Body of pancreas (tissue), 4 donors: ENCODE measurements around the gene ATP6V1B1. TPM values are rescaled to one million over a fixed set of nuclear protein-coding genes. Genes with fewer than 3 reads are reported as not detected.

Experiments
- ATAC-seq: fragments of 150-250 bp; one replicate; pipeline ENCODE4 v1.9.1; 2016
- DNase-seq, 4 donors: peaks; one replicate each; pipeline ENCODE4 v3.0.0-alpha.2; 2019
- H3K27ac ChIP-seq, 4 donors: fragments of 200-600 bp; sonication (generic); 1 replicate in 3 of 4; 2 replicates in 1 of 4; pipeline versions ENCODE4 v1.5.1 to v1.6.1; 2016 to 2019; ENCODE audit warnings: mild to moderate bottlenecking in 1 of 4, mixed read lengths in 1 of 4, moderate library complexity in 1 of 4
- H3K27me3 ChIP-seq, 2 donors: fragments of 200-600 bp; sonication (generic); one replicate each; pipeline ENCODE4 v1.6.0; 2016; ENCODE audit warnings: mild to moderate bottlenecking in 1 of 2
- H3K36me3 ChIP-seq, 2 donors: fragments of 200-600 bp; sonication (generic); replicated peaks in 1 of 2; 2 replicates each; pipeline ENCODE4 v1.5.1; 2016; ENCODE audit warnings: low read depth in 2 of 2; ENCODE audit not compliant: insufficient read depth in 1 of 2
- H3K4me1 ChIP-seq: fragments of 200-600 bp; sonication (generic); one replicate; pipeline ENCODE4 v1.6.0; 2016
- H3K4me3 ChIP-seq, 2 donors: fragments of 200-600 bp; sonication (generic); 1 replicate in 1 of 2; 2 replicates in 1 of 2; pipeline ENCODE4 v1.5.1; 2016 to 2019
- H3K9me3 ChIP-seq, 3 donors: fragments of 200-600 bp; sonication (generic); 1 replicate in 2 of 3; 2 replicates in 1 of 3; pipeline ENCODE4 v1.5.1; 2016
- POLR2A ChIP-seq, 3 donors: fragments of 450-650 bp; IDR thresholded peaks; one replicate each; pipeline ENCODE4 v1.6.1; 2016; ENCODE audit warnings: antibody characterized with exemption in 3 of 3, mild to moderate bottlenecking in 2 of 3
- WGBS, 2 donors: methylation state at CpG; one replicate each; pipeline ENCODE4 v1.1.5; 2017; 5-methylcytosine and 5-hydroxymethylcytosine counted together
- intact Hi-C: fragments of 100-400 bp; cut with DNase I; formaldehyde crosslinking; loops from one replicate; pipeline ENCODE4 v1.15.1; 2023
- total RNA-seq, 2 donors: library from RNA; depleted of rRNA; stranded (reverse); fragments of >200 nt; gene quantifications; one replicate each; pipeline ENCODE4 v1.1.0, GENCODE V29; 2016
- TF ChIP-seq, protein P1 (sequence below), 7 experiments: fragments of 450-650 bp in 4 of 7; fragments of 200-600 bp in 3 of 7; sonication (generic) in 3 of 7; IDR thresholded peaks; one replicate each; pipeline ENCODE4 v1.5.1; 2016 to 2019; ENCODE audit warnings: antibody characterized with exemption in 7 of 7

ATP6V1B1 gene
- total RNA-seq, 2 donors from 2014 or later: 9.9 to 17.9 TPM

DNA sequence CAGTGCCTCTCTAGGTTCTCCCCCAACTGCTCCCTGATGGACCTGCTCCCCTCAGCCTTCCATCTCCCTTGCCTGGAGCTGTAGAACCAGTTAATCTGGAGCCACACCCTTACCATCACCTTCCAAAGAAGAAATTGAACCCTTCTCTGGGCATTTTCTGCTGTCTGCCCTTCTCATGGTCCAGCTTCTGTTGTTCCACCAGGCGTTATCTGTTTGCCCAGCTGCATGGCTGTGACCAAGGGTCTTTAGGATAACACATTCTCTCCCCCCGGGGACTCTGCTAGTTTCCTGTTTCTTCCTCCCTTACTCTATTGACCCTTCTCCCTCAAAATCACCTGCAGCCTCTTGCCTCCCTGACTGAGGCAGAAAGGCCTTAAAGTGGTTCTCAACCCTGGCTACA is 39.5 kb downstream of the ATP6V1B1 start:
- DNase-seq (no peak), ATAC-seq (no peak)
- TF ChIP-seq, protein P1, sequence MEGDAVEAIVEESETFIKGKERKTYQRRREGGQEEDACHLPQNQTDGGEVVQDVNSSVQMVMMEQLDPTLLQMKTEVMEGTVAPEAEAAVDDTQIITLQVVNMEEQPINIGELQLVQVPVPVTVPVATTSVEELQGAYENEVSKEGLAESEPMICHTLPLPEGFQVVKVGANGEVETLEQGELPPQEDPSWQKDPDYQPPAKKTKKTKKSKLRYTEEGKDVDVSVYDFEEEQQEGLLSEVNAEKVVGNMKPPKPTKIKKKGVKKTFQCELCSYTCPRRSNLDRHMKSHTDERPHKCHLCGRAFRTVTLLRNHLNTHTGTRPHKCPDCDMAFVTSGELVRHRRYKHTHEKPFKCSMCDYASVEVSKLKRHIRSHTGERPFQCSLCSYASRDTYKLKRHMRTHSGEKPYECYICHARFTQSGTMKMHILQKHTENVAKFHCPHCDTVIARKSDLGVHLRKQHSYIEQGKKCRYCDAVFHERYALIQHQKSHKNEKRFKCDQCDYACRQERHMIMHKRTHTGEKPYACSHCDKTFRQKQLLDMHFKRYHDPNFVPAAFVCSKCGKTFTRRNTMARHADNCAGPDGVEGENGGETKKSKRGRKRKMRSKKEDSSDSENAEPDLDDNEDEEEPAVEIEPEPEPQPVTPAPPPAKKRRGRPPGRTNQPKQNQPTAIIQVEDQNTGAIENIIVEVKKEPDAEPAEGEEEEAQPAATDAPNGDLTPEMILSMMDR (IDR thresholded peaks at IDR 0.05): no peak
- no peak for TF ChIP-seq POLR2A (IDR thresholded peaks at IDR 0.05)
- intact Hi-C loops: no loop called here
- H3K9me3 ChIP-seq: no peaks in the 10 kb centered on the region
- no peak overlapping the region for H3K27ac ChIP-seq
- H3K4me3 ChIP-seq: no peak overlapping the region
- H3K27me3 ChIP-seq: no peaks in the 10 kb centered on the region
- peaks cover 26% of the 10 kb centered on the region for H3K4me1 ChIP-seq
- H3K36me3 ChIP-seq: no peaks in the 10 kb centered on the region
- 55 to 66% methylated on average over 2 of the region's 2 CpGs for WGBS, 2 donors

GRCh38 chr2:70977605-70978205 is 42.0 kb downstream of the ATP6V1B1 start:
- 22 to 23% methylated on average over 14 of the region's 14 CpGs for WGBS, 2 donors
- Histone ChIP-seq H3K36me3 (no peaks in the 10 kb centered on the region), H3K4me1 (peaks cover 26% of the 10 kb centered on the region), H3K4me3 (no peak overlapping the region), H3K27me3 (no peaks in the 10 kb centered on the region), H3K9me3 (no peaks in the 10 kb centered on the region), H3K27ac (peak overlapping the region; percentile 86 to 92 (median 90))
- DNase-seq (peak in 3 of 4 donors; percentile 43 to 50 (median 45)), ATAC-seq (peak; percentile 20)
- intact Hi-C loops: no loop called here
- TF ChIP-seq POLR2A (IDR thresholded peaks at IDR 0.05): no peak
- TF ChIP-seq, protein P1 (IDR thresholded peaks at IDR 0.05): no peak

GRCh38 chr2:70978341-70979179 is 42.9 kb downstream of the ATP6V1B1 start, which contains the start of gene ANKRD53:
Gene ANKRD53, plus strand, starts transcription at chr2:70978630. Its CDS starts 16 bp downstream, at chr2:70978646.
- ATAC-seq: peak; percentile 73

DNA sequence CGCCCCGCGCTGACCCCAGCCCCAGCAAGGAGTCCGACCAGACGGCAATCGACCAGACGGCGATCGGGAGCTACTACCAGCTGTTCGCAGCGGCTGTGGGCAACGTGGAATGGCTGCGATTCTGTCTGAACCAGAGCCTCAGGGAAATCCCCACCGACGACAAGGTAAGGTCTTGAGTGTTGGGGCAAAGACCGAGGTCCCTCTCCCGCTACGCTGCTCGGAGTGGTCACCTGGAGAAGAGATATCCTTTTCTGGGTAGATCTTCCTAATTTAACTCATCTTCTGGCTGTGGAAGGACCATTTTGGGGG is 43.4 kb downstream of the ATP6V1B1 start:
- H3K27me3 ChIP-seq: no peaks in the 10 kb centered on the region
- H3K4me1 ChIP-seq: peaks cover 26% of the 10 kb centered on the region
- peak overlapping the region; percentile 86 to 92 (median 90) for H3K27ac ChIP-seq
- TF ChIP-seq, protein P1 (IDR thresholded peaks at IDR 0.05): no peak
- peak in 1 of 3 donors; percentile 2 for TF ChIP-seq POLR2A (IDR thresholded peaks at IDR 0.05)
- WGBS, 2 donors: 14 to 100% methylated on average over 1 to 19 of the region's 19 CpGs
- peak overlapping the region; percentile 35 to 52 for H3K4me3 ChIP-seq
- H3K9me3 ChIP-seq: no peaks in the 10 kb centered on the region
- ATAC-seq (peak; percentile 19), DNase-seq (no peak)
- intact Hi-C loops: no loop called here
- no peaks in the 10 kb centered on the region for H3K36me3 ChIP-seq

More at GRCh38 chr2:70978341-70979179, 42.9 kb downstream of the ATP6V1B1 start, which contains the start of gene ANKRD53:
- peak within 1 kb of the TSS; percentile 86 to 92 (median 90) for H3K27ac ChIP-seq
- no peaks in the 10 kb centered on the region for H3K27me3 ChIP-seq
- intact Hi-C loops: no loop called here
- peaks cover 26% of the 10 kb centered on the region for H3K4me1 ChIP-seq
- no peaks in the 10 kb centered on the region for H3K9me3 ChIP-seq
- WGBS, 2 donors: 2 to 4% methylated on average over 6 to 67 of the region's 67 CpGs
- H3K36me3 ChIP-seq: no peaks in the 10 kb centered on the region
- DNase-seq: peak; percentile 71 to 85 (median 80)
- peak within 1 kb of the TSS; percentile 35 to 52 for H3K4me3 ChIP-seq
- peak; percentile 34 to 68 (median 64) for TF ChIP-seq POLR2A (IDR thresholded peaks at IDR 0.05)
- TF ChIP-seq, protein P1 (IDR thresholded peaks at IDR 0.05): no peak
